Measurements from ENCODE around the gene OPA3.
A peak's percentile ranks its signal among the peaks of the same experiment; 100 is the strongest.
"Not testable (repeated sequence)": the region's sequence is repeated elsewhere in the genome, so short reads cannot be mapped to it uniquely, and the experiment has no call there.

The OPA3 gene

GRCh38 chr19:45621389-45621788 lies 36.8 kb upstream of the OPA3 start:
- H3K4me3 ChIP-seq (ENCODE audit: low read length), result no peak overlapping the region
- DNase-seq (ENCODE audit: low read depth), result no peak
- TF ChIP-seq, protein P1, sequence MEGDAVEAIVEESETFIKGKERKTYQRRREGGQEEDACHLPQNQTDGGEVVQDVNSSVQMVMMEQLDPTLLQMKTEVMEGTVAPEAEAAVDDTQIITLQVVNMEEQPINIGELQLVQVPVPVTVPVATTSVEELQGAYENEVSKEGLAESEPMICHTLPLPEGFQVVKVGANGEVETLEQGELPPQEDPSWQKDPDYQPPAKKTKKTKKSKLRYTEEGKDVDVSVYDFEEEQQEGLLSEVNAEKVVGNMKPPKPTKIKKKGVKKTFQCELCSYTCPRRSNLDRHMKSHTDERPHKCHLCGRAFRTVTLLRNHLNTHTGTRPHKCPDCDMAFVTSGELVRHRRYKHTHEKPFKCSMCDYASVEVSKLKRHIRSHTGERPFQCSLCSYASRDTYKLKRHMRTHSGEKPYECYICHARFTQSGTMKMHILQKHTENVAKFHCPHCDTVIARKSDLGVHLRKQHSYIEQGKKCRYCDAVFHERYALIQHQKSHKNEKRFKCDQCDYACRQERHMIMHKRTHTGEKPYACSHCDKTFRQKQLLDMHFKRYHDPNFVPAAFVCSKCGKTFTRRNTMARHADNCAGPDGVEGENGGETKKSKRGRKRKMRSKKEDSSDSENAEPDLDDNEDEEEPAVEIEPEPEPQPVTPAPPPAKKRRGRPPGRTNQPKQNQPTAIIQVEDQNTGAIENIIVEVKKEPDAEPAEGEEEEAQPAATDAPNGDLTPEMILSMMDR (IDR thresholded peaks at IDR 0.05; ENCODE audit: insufficient read depth, low read depth, low read length, missing control alignments), result no peak

DNA sequence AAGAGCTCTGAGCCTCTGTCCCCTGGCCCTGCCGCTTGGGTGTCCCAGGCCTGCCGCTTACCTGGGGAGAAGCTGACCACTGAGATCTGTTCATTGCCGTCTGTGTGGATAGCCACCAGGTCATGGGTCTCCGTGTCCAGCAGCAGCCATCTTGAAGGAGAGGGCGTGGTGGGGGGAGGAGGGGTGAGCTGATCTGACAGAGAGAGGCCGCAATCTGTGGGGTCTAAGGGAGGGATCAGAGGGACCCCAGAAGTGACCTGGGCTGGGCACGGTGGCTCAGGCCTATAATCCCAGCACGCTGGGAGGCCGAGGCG lies 32.1 kb upstream of the OPA3 start:
- H3K4me3 ChIP-seq (ENCODE audit: low read length), result no peak overlapping the region
- DNase-seq (ENCODE audit: low read depth), result no peak
- TF ChIP-seq, protein P1 (IDR thresholded peaks at IDR 0.05; ENCODE audit: insufficient read depth, low read depth, low read length, missing control alignments), result no peak

DNA sequence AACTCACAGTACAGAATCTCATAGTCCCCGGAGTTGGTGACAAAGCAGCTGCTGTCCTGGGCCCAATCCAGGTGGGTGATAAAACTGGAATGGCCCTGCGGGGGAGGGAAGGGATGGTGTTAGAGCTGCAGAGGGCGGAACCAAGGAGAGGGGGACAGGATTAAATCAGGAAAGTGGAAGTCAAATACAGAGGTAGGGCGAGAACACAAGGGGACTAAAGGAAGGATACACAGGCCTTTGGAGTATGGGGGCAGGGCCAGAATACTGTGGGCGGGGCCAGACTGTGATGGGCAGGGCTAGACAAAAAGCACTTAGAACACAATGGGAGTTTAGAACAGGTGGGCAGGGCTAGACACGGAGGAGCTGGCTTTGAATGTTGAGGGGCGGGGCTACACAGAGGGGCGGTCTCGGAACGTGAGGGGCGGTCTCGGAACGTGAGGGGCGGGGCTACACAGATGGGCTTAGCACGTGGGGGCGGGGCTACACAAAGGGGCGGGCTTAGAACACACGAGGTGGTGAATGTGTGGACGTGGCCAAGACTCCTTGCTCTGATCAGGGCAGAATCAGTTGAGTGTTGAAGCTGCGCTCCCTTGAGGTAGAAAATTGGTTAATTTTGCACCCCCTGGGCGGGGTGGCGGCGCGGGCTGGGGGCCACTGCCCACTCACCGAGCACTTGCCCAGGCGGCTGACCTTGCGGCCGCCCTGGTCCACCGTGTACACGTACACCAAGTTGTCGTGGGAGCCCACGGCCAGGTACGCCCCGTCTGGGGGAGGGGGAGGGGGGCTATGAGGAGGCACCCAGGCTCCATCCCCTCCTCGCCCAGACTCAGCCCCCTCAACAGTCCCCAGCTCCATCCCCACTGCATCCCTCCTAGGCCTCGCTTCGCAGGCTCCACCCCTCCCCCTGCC lies 31.4 kb upstream of the OPA3 start:
- peak; percentile 97 for DNase-seq (ENCODE audit: low read depth)
- TF ChIP-seq, protein P1 (IDR thresholded peaks at IDR 0.05; ENCODE audit: insufficient read depth, low read depth, low read length, missing control alignments), result no peak
- no peak overlapping the region for H3K4me3 ChIP-seq (ENCODE audit: low read length)

DNA sequence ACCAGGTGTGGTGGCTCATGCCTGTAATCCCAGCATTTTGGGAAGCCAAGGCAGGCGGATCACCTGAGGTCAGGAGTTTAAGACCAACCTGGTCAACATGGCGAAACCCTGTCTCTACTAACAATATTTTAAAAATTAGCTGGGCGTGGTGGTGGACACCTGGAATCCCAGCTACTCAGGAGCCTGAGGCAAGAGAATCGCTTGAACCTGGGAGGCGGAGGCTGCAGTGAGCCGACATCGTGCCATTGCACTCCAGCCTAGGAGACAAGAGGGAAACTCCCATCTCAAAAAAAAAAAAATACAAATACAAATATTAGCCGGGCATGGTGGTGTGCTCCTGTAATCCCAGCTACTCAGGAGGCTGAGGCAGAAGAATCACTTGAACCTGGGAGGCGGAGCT lies 30.5 kb upstream of the OPA3 start:
- not testable (repeated sequence) for H3K4me3 ChIP-seq (ENCODE audit: low read length); DNase-seq (ENCODE audit: low read depth)

GRCh38 chr19:45613926-45614725 lies 29.5 kb upstream of the OPA3 start:
- TF ChIP-seq, protein P1 (IDR thresholded peaks at IDR 0.05; ENCODE audit: insufficient read depth, low read depth, low read length, missing control alignments), result no peak
- peak; percentile 96 for DNase-seq (ENCODE audit: low read depth)
- H3K4me3 ChIP-seq (ENCODE audit: low read length), result no peak overlapping the region

DNA sequence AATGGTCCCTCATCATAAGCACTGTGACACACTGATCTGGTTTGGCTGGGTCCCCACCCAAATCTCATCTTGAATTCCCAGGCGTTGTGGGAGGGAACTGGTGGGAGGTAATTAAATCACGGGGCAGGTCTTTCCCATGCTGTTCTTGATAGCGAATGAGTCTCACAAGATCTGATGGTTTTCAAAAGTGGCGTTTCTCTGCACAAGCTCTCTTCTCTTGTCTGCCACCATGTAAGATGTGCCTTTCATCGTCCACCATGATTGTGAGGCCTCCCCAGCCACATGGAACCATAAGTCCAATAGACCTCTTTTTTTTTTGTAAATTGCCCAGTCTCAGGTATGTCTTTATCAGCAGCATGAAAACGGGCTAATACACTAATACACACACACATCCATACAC lies 24.3 kb upstream of the OPA3 start:
- DNase-seq (ENCODE audit: low read depth), result no peak
- TF ChIP-seq, protein P1 (IDR thresholded peaks at IDR 0.05; ENCODE audit: insufficient read depth, low read depth, low read length, missing control alignments), result no peak
- H3K4me3 ChIP-seq (ENCODE audit: low read length), result no peak overlapping the region
